ENCODE data around the gene PSMD8.

GRCh38 chr19:38395381-38396114 lies 21.2 kb downstream of the PSMD8 start:
- TF ChIP-seq CTCF (IDR thresholded peaks at IDR 0.05 in 4 of 5, conservative IDR thresholded peaks at IDR 0.05 in 1 of 5) (no peak), POLR2A (IDR thresholded peaks at IDR 0.05) (no peak)
